PFSK-1 (cell line): ENCODE data around the gene SNX17.

ENCODE experiments used
- FOXP2 ChIP-seq: optimal IDR thresholded peaks from 2 replicates; pipeline ENCODE3; 2011; ENCODE audit warnings: borderline replicate concordance, control low read depth, inconsistent platforms; ENCODE audit not compliant: insufficient read depth; ENCODE audit errors: extremely low read length, extremely low read depth
- POLR2AphosphoS5 ChIP-seq: IDR thresholded peaks from 2 replicates; pipeline ENCODE4 v1.6.1; 2012; ENCODE audit warnings: low read depth, mild to moderate bottlenecking, control low read depth, low read length, moderate library complexity
- REST ChIP-seq, 2 experiments: IDR thresholded peaks; 2 replicates each; pipeline versions ENCODE4 v1.6.1 to v1.8.0; 2011 to 2012; ENCODE audit warnings: low read depth in 2 of 2, low read length in 2 of 2, control low read depth in 1 of 2, inconsistent platforms in 1 of 2, mild to moderate bottlenecking in 1 of 2, moderate library complexity in 1 of 2; ENCODE audit not compliant: insufficient read depth in 1 of 2
- SIN3A ChIP-seq: IDR thresholded peaks from 2 replicates; pipeline ENCODE4 v1.6.1; 2012; ENCODE audit warnings: mild to moderate bottlenecking, low read length, moderate library complexity, borderline replicate concordance; ENCODE audit not compliant: insufficient read depth
- TAF1 ChIP-seq: IDR thresholded peaks from 2 replicates; pipeline ENCODE4 v1.6.1; 2012; ENCODE audit warnings: low read length, control low read depth, borderline replicate concordance; ENCODE audit not compliant: insufficient read depth

Gene SNX17

GRCh38 chr2:27377618-27378095 lies 7.2 kb downstream of the SNX17 start:
- TF ChIP-seq FOXP2 (no peak), TAF1 (no peak), REST (IDR thresholded peaks at IDR 0.05; ENCODE audit: insufficient read depth in 1 of 2, low read depth in 2 of 2, low read length in 2 of 2) (no peak), POLR2AphosphoS5 (peak; percentile 38), SIN3A (no peak)

GRCh38 chr2:27378096-27378808 lies 7.8 kb downstream of the SNX17 start:
- TF ChIP-seq REST (IDR thresholded peaks at IDR 0.05; ENCODE audit: insufficient read depth in 1 of 2, low read depth in 2 of 2, low read length in 2 of 2) (no peak), POLR2AphosphoS5 (peak; percentile 14; the same call in 1 of the 2 replicates)

- TF ChIP-seq FOXP2 (no peak), REST (IDR thresholded peaks at IDR 0.05; ENCODE audit: insufficient read depth in 1 of 2, low read depth in 2 of 2, low read length in 2 of 2) (no peak), TAF1 (no peak), POLR2AphosphoS5 (no peak), SIN3A (no peak)
Measured at GRCh38 chr2:27378809-27379290, 8.4 kb downstream of the SNX17 start.

- TF ChIP-seq REST (IDR thresholded peaks at IDR 0.05; ENCODE audit: insufficient read depth in 1 of 2, low read depth in 2 of 2, low read length in 2 of 2) (no peak), TAF1 (no peak), FOXP2 (no peak), POLR2AphosphoS5 (no peak), SIN3A (no peak)
Measured at GRCh38 chr2:27379383-27379835, 9.0 kb downstream of the SNX17 start.
